CD4-positive, alpha-beta T cell treated with Interferon alpha-2 for 1 hour (primary cell): Measurements from ENCODE around the gene TMEM61.
A peak's percentile ranks its signal among the peaks of the same experiment; 100 is the strongest.
"Not testable (repeated sequence)": the region's sequence is repeated elsewhere in the genome, so short reads cannot be mapped to it uniquely, and the experiment has no call there.

Source experiments
- DNase-seq, 2 donors: peaks; one replicate each; pipeline ENCODE4 v3.0.0-alpha.2; 2020 to 2022

Gene TMEM61

GRCh38 chr1:54962612-54963395 is 17.6 kb upstream of the TMEM61 start:
- DNase-seq, result no peak

- DNase-seq, result not testable (repeated sequence)
These were observed 16.6 kb upstream of the TMEM61 start for GRCh38 chr1:54963829-54964228.

GRCh38 chr1:54965624-54966340 is 14.6 kb upstream of the TMEM61 start:
- DNase-seq, result peak; percentile 36 to 55

- DNase-seq, result no peak
These were observed 13.1 kb upstream of the TMEM61 start for GRCh38 chr1:54967372-54967771.

- no peak for DNase-seq
These were observed 11.9 kb upstream of the TMEM61 start for GRCh38 chr1:54968551-54968950.

GRCh38 chr1:54969879-54970278 is 10.5 kb upstream of the TMEM61 start:
- DNase-seq, result no peak

- no peak for DNase-seq
These were observed 9.5 kb upstream of the TMEM61 start for GRCh38 chr1:54970901-54971300.

GRCh38 chr1:54971317-54971791 is 9.1 kb upstream of the TMEM61 start:
- DNase-seq, result peak in 1 of 2 donors; percentile 6

- DNase-seq, result no peak
These were observed 8.0 kb upstream of the TMEM61 start for GRCh38 chr1:54972436-54972835.

GRCh38 chr1:54973205-54973921 is 7.1 kb upstream of the TMEM61 start:
- DNase-seq, result no peak

GRCh38 chr1:54975356-54976108 is 4.9 kb upstream of the TMEM61 start:
- no peak for DNase-seq

GRCh38 chr1:54976747-54977146 is 3.7 kb upstream of the TMEM61 start:
- DNase-seq, result no peak

GRCh38 chr1:54977533-54978297 is 2.7 kb upstream of the TMEM61 start:
- DNase-seq, result no peak

GRCh38 chr1:54978528-54979326 is 1.7 kb upstream of the TMEM61 start:
- no peak for DNase-seq

- DNase-seq, result no peak
These were observed 1.0 kb upstream of the TMEM61 start for GRCh38 chr1:54979327-54979891.

- no peak for DNase-seq
These were observed 341 bp upstream of the TMEM61 start for GRCh38 chr1:54980046-54980527.

- DNase-seq, result no peak
These were observed 1.0 kb downstream of the TMEM61 start for GRCh38 chr1:54981466-54981865.

- DNase-seq, result no peak
These were observed 2.3 kb downstream of the TMEM61 start for GRCh38 chr1:54982739-54983138.

GRCh38 chr1:54984131-54984842 is 3.9 kb downstream of the TMEM61 start:
- DNase-seq, result no peak

- no peak for DNase-seq
These were observed 5.1 kb downstream of the TMEM61 start for GRCh38 chr1:54985556-54985955.
